Naive thymus-derived CD4-positive, alpha-beta T cell (primary cell): ENCODE results near the gene SHISAL2B. TPM values are rescaled to one million over a fixed set of nuclear protein-coding genes. Genes with fewer than 3 reads are reported as not detected.
"Not testable (repeated sequence)": the region's sequence is repeated elsewhere in the genome, so short reads cannot be mapped to it uniquely, and the experiment has no call there.

Source experiments
- ATAC-seq: fragments of 150-1000 bp; cut with Tn5 transposase; 2 replicates; pipeline ENCODE4 v1.10.0; 2021; ENCODE audit warnings: mild to moderate bottlenecking, moderate library complexity
- CTCF ChIA-PET: fragments of 350-600 bp; sonication (Branson Sonifier 250); formaldehyde crosslinking; loops from one replicate; lab custom pipeline; 2021; ENCODE audit warnings: antibody characterized with exemption; lab: Charles Lee
- POLR2A ChIA-PET: fragments of 350-600 bp; sonication (Branson Sonifier 250); formaldehyde crosslinking; loops from one replicate; lab custom pipeline; 2021; ENCODE audit warnings: antibody characterized with exemption, inconsistent platforms; lab: Charles Lee
- DNase-seq, 9 donors: peaks; one replicate each; pipeline versions ENCODE4 v3.0.0 to v3.0.0-alpha.2; 2020 to 2022; ENCODE audit warnings: mixed read lengths in 1 of 9
- H3K27ac ChIP-seq: one replicate; pipeline ENCODE4 v1.7.0; 2013; ENCODE audit warnings: mild to moderate bottlenecking, low read depth, low read length, moderate library complexity
- H3K27me3 ChIP-seq, 2 donors: one replicate each; pipeline ENCODE4 v1.7.0; 2013; ENCODE audit warnings: low read length in 2 of 2, mild to moderate bottlenecking in 2 of 2, moderate library complexity in 2 of 2; ENCODE audit not compliant: control insufficient read depth in 2 of 2, insufficient read depth in 2 of 2
- H3K36me3 ChIP-seq, 3 experiments: 1 replicate in 2 of 3; 2 replicates in 1 of 3; pipeline ENCODE4 v1.7.0; 2013; ENCODE audit warnings: low read length in 3 of 3, mild to moderate bottlenecking in 3 of 3, moderate library complexity in 1 of 3; ENCODE audit not compliant: insufficient read depth in 3 of 3, control insufficient read depth in 2 of 3
- H3K4me1 ChIP-seq, 2 donors: one replicate each; pipeline ENCODE4 v1.7.0; 2013; ENCODE audit warnings: low read length in 2 of 2, mild to moderate bottlenecking in 2 of 2, moderate library complexity in 1 of 2; ENCODE audit not compliant: control insufficient read depth in 2 of 2, insufficient read depth in 2 of 2
- H3K4me3 ChIP-seq: 2 replicates; pipeline ENCODE4 v1.7.0; 2013; ENCODE audit warnings: mild to moderate bottlenecking, low read length
- H3K9me3 ChIP-seq, 3 experiments: 1 replicate in 2 of 3; 2 replicates in 1 of 3; pipeline ENCODE4 v1.7.0; 2013; ENCODE audit warnings: low read length in 3 of 3; ENCODE audit not compliant: control insufficient read depth in 2 of 3
- H3K27ac Mint-ChIP-seq, 9 donors: one replicate each; pipeline ENCODE4 v1.8.0; 2020 to 2022; ENCODE audit warnings: mixed read lengths in 9 of 9, mild to moderate bottlenecking in 8 of 9, moderate library complexity in 5 of 9, inconsistent platforms in 2 of 9
- H3K27me3 Mint-ChIP-seq, 5 donors: one replicate each; pipeline ENCODE4 v1.8.0; 2021 to 2022; ENCODE audit warnings: mixed read lengths in 5 of 5, mild to moderate bottlenecking in 1 of 5
- H3K36me3 Mint-ChIP-seq, 5 donors: one replicate each; pipeline ENCODE4 v1.8.0; 2020 to 2022; ENCODE audit warnings: mixed read lengths in 5 of 5, mild to moderate bottlenecking in 3 of 5, inconsistent platforms in 1 of 5
- H3K4me1 Mint-ChIP-seq, 7 donors: one replicate each; pipeline ENCODE4 v1.8.0; 2020 to 2022; ENCODE audit warnings: mixed read lengths in 7 of 7, mild to moderate bottlenecking in 3 of 7, inconsistent platforms in 1 of 7
- H3K4me3 Mint-ChIP-seq, 10 donors: one replicate each; pipeline ENCODE4 v1.8.0; 2020 to 2022; ENCODE audit warnings: mild to moderate bottlenecking in 10 of 10, mixed read lengths in 10 of 10, moderate library complexity in 6 of 10, inconsistent platforms in 2 of 10
- H3K9me3 Mint-ChIP-seq, 11 donors: one replicate each; pipeline ENCODE4 v1.8.0; 2020 to 2022; ENCODE audit warnings: mixed read lengths in 11 of 11, mild to moderate bottlenecking in 4 of 11, inconsistent platforms in 1 of 11, moderate library complexity in 1 of 11
- intact Hi-C, 2 donors: fragments of 100-400 bp; cut with micrococcal nuclease; formaldehyde crosslinking; loops; one replicate each; pipeline ENCODE4 v1.15.1; 2023
- polyA plus RNA-seq, 2 donors: library from polyadenylated mRNA; unstranded; fragments of 300-500 nt; fragmentation: Illumina TruSeq; gene quantifications; one replicate each; pipeline ENCODE4 v1.2.3, GENCODE V29; 2021
- total RNA-seq, 6 experiments: library from RNA in 5 of 6; stranded (reverse) in 5 of 6; gene quantifications; 1 replicate in 5 of 6; 2 replicates in 1 of 6; pipeline ENCODE4 v1.2.3 and lab custom pipeline; 2021 to 2026

Gene SHISAL2B
- total and polyA plus RNA-seq, 7 experiments from 2014 or later: not detected

GRCh38 chr5:64690104-64690416 lies 243 bp upstream of the SHISAL2B start:
- no peaks in the 10 kb centered on the region for H3K4me1 ChIP-seq
- H3K4me3 Mint-ChIP-seq: peak overlapping the region in 9 of 10 donors; percentile 52 to 81 (median 69)

GRCh38 chr5:64691291-64691690 lies 988 bp downstream of the SHISAL2B start:
- no peaks in the 10 kb centered on the region for H3K27me3 ChIP-seq
- H3K36me3 ChIP-seq: no peaks in the 10 kb centered on the region
- H3K9me3 ChIP-seq: no peaks in the 10 kb centered on the region
- POLR2A ChIA-PET: no interaction called here
- H3K4me3 ChIP-seq: no peak overlapping the region
- CTCF ChIA-PET: no interaction called here
- no peaks in the 10 kb centered on the region for H3K4me1 ChIP-seq
- intact Hi-C loops: no loop called here
- Mint-ChIP-seq H3K27ac (no peak overlapping the region), H3K9me3 (peaks cover 0 to 11% (median 4%) of the 10 kb centered on the region in 11 donors), H3K36me3 (peaks cover 0 to 8% (median 0%) of the 10 kb centered on the region in 5 donors), H3K27me3 (peaks cover 44 to 56% (median 47%) of the 10 kb centered on the region in 5 donors), H3K4me3 (peak overlapping the region in 3 of 10 donors; percentile 14 to 81 (median 22)), H3K4me1 (peaks cover 2 to 13% (median 8%) of the 10 kb centered on the region in 7 donors)
- no peak for ATAC-seq
- no peak for DNase-seq
- H3K27ac ChIP-seq: no peak overlapping the region

More at GRCh38 chr5:64690104-64690416, 243 bp upstream of the SHISAL2B start:
- H3K36me3 ChIP-seq: no peaks in the 10 kb centered on the region
- no peak overlapping the region for H3K27ac ChIP-seq
- H3K36me3 Mint-ChIP-seq: peaks cover 0 to 8% (median 0%) of the 10 kb centered on the region in 5 donors
- H3K9me3 ChIP-seq: no peaks in the 10 kb centered on the region
- ATAC-seq (no peak), DNase-seq (no peak)
- peaks cover 2 to 13% (median 8%) of the 10 kb centered on the region in 7 donors for H3K4me1 Mint-ChIP-seq
- no peak overlapping the region for H3K27ac Mint-ChIP-seq
- peaks cover 0 to 4% (median 0%) of the 10 kb centered on the region in 11 donors for H3K9me3 Mint-ChIP-seq
- ChIA-PET POLR2A (no interaction called here), CTCF (no interaction called here)
- H3K4me3 ChIP-seq: no peak overlapping the region
- peaks cover 44 to 60% (median 47%) of the 10 kb centered on the region in 5 donors for H3K27me3 Mint-ChIP-seq
- intact Hi-C loops: no loop called here
- H3K27me3 ChIP-seq: no peaks in the 10 kb centered on the region

- intact Hi-C loops: no loop called here
These were observed 3.3 kb downstream of the SHISAL2B start for GRCh38 chr5:64693636-64694035.

GRCh38 chr5:64696414-64696813 lies 6.1 kb downstream of the SHISAL2B start:
- POLR2A ChIA-PET, intact Hi-C loops, ATAC-seq, H3K9me3 ChIP-seq, H3K27ac Mint-ChIP-seq, H3K4me1 Mint-ChIP-seq, H3K4me1 ChIP-seq, H3K4me3 ChIP-seq, H3K27ac ChIP-seq, CTCF ChIA-PET, H3K36me3 ChIP-seq, DNase-seq, H3K27me3 ChIP-seq, H3K36me3 Mint-ChIP-seq, H3K4me3 Mint-ChIP-seq: not testable (repeated sequence)
- Mint-ChIP-seq H3K9me3 (peaks cover 5 to 28% (median 16%) of the 10 kb centered on the region in 11 donors), H3K27me3 (peaks cover 24 to 38% (median 25%) of the 10 kb centered on the region in 5 donors)

More at GRCh38 chr5:64693636-64694035, 3.3 kb downstream of the SHISAL2B start:
- POLR2A ChIA-PET: no interaction called here
- Histone ChIP-seq H3K4me3 (no peak overlapping the region), H3K27ac (no peak overlapping the region), H3K27me3 (no peaks in the 10 kb centered on the region), H3K4me1 (no peaks in the 10 kb centered on the region), H3K36me3 (no peaks in the 10 kb centered on the region), H3K9me3 (no peaks in the 10 kb centered on the region)
- Mint-ChIP-seq H3K27me3 (peaks cover 36 to 49% (median 43%) of the 10 kb centered on the region in 5 donors), H3K4me3 (no peak overlapping the region), H3K9me3 (peaks cover 4 to 28% (median 15%) of the 10 kb centered on the region in 11 donors), H3K27ac (no peak overlapping the region), H3K36me3 (peaks cover 0 to 8% (median 4%) of the 10 kb centered on the region in 5 donors), H3K4me1 (peaks cover 2 to 13% (median 8%) of the 10 kb centered on the region in 7 donors)
- ATAC-seq (no peak), DNase-seq (no peak)
- CTCF ChIA-PET: no interaction called here

GRCh38 chr5:64700765-64701164 lies 10.5 kb downstream of the SHISAL2B start:
- no peaks in the 10 kb centered on the region for H3K4me1 Mint-ChIP-seq
- ATAC-seq (no peak), DNase-seq (no peak)
- peaks cover 0 to 5% (median 0%) of the 10 kb centered on the region in 5 donors for H3K36me3 Mint-ChIP-seq
- Histone ChIP-seq H3K27ac (no peak overlapping the region), H3K4me1 (no peaks in the 10 kb centered on the region), H3K36me3 (no peaks in the 10 kb centered on the region), H3K27me3 (peaks cover 0 to 3% of the 10 kb centered on the region in 2 donors), H3K4me3 (no peak overlapping the region), H3K9me3 (no peaks in the 10 kb centered on the region)
- peaks cover 5 to 24% (median 16%) of the 10 kb centered on the region in 11 donors for H3K9me3 Mint-ChIP-seq
- H3K4me3 Mint-ChIP-seq: no peak overlapping the region
- ChIA-PET CTCF (no interaction called here), POLR2A (no interaction called here)
- peaks cover 21 to 36% (median 30%) of the 10 kb centered on the region in 5 donors for H3K27me3 Mint-ChIP-seq
- H3K27ac Mint-ChIP-seq: no peak overlapping the region
- intact Hi-C loops: no loop called here

GRCh38 chr5:64706074-64706473 lies 15.8 kb downstream of the SHISAL2B start:
- H3K4me1 Mint-ChIP-seq, H3K27ac Mint-ChIP-seq, H3K27me3 ChIP-seq, intact Hi-C loops, POLR2A ChIA-PET, H3K36me3 Mint-ChIP-seq, H3K27ac ChIP-seq, H3K4me3 Mint-ChIP-seq, H3K9me3 Mint-ChIP-seq, H3K9me3 ChIP-seq, H3K4me3 ChIP-seq, CTCF ChIA-PET, H3K36me3 ChIP-seq, H3K4me1 ChIP-seq, DNase-seq, ATAC-seq: not testable (repeated sequence)
- H3K27me3 Mint-ChIP-seq: peaks cover 14 to 35% (median 22%) of the 10 kb centered on the region in 5 donors

- peaks cover 0 to 3% of the 10 kb centered on the region in 2 donors for H3K27me3 ChIP-seq
- intact Hi-C loops: no loop called here
- H3K9me3 Mint-ChIP-seq: peaks cover 0 to 5% (median 0%) of the 10 kb centered on the region in 11 donors
- peaks cover 14 to 35% (median 20%) of the 10 kb centered on the region in 5 donors for H3K27me3 Mint-ChIP-seq
- ChIA-PET CTCF (no interaction called here), POLR2A (no interaction called here)
- no peaks in the 10 kb centered on the region for H3K4me1 Mint-ChIP-seq
- no peaks in the 10 kb centered on the region for H3K4me1 ChIP-seq
- H3K36me3 Mint-ChIP-seq: no peaks in the 10 kb centered on the region
- H3K4me3 ChIP-seq: no peak overlapping the region
- no peaks in the 10 kb centered on the region for H3K36me3 ChIP-seq
- H3K27ac ChIP-seq: no peak overlapping the region
- H3K4me3 Mint-ChIP-seq: no peak overlapping the region
- ATAC-seq: no peak
- H3K27ac Mint-ChIP-seq: no peak overlapping the region
- DNase-seq: no peak
- no peaks in the 10 kb centered on the region for H3K9me3 ChIP-seq
These were observed 16.9 kb downstream of the SHISAL2B start for GRCh38 chr5:64707191-64707590.
